GM23248 (cell line): ENCODE data around the gene STAMBPL1.

ENCODE experiments used
- EZH2 ChIP-seq: fragments of 200-600 bp; sonication (generic); IDR thresholded peaks from 2 replicates; pipeline ENCODE4 v1.6.1; 2018; ENCODE audit warnings: antibody characterized with exemption, mild to moderate bottlenecking; ENCODE audit not compliant: insufficient read depth, poor library complexity, severe bottlenecking
- EZH2phosphoT487 ChIP-seq: fragments of 200-600 bp; sonication (generic); IDR thresholded peaks from 2 replicates; pipeline ENCODE4 v1.6.1; 2018; ENCODE audit warnings: antibody characterized with exemption, moderate library complexity, mild to moderate bottlenecking, low read depth; ENCODE audit not compliant: insufficient read depth

DNA sequence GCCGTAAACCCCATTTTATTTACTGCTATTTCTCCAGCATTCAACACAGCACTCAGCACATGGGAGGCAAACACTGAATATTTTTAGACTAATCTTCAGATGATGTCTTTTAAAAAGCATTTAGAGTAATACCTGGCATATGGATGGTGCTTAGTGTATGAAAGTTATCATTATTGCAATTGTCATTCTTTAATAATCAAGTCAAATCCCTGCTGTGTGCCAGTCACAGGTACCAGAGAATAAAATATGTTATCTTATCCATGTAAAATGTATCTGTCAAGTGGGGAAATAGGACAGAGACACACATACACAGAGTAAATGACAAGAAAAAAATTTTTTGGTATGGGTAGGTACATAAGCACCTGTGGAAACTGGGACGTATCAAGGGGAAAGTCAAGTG is 46.9 kb upstream of the STAMBPL1 start:
- TF ChIP-seq EZH2: no peak
- TF ChIP-seq EZH2phosphoT487: no peak
